Suprapubic skin (tissue), 4 donors: Measurements from ENCODE around the gene ANK2. TPM values are rescaled to one million over a fixed set of nuclear protein-coding genes. Genes with fewer than 3 reads are reported as not detected.

Experiments
- DNase-seq, 2 donors: peaks; one replicate each; pipeline ENCODE4 v3.0.0-alpha.2; 2019; ENCODE audit warnings: low spot score in 2 of 2
- H3K27ac ChIP-seq: fragments of 200-600 bp; sonication (generic); one replicate; pipeline ENCODE4 v1.5.1; 2019
- H3K27me3 ChIP-seq: fragments of 200-600 bp; sonication (generic); one replicate; pipeline ENCODE4 v1.5.1; 2019
- H3K36me3 ChIP-seq: fragments of 200-600 bp; sonication (generic); one replicate; pipeline ENCODE4 v1.5.1; 2019
- H3K4me1 ChIP-seq: fragments of 200-600 bp; sonication (generic); one replicate; pipeline ENCODE4 v1.5.1; 2019
- H3K4me3 ChIP-seq: fragments of 200-600 bp; sonication (generic); one replicate; pipeline ENCODE4 v1.5.1; 2019; ENCODE audit warnings: mild to moderate bottlenecking
- H3K9me3 ChIP-seq: fragments of 200-600 bp; sonication (generic); one replicate; pipeline ENCODE4 v1.5.1; 2019
- EP300 ChIP-seq: sonication (generic); formaldehyde crosslinking; IDR thresholded peaks from one replicate; pipeline ENCODE4 v1.6.1; 2017; ENCODE audit warnings: antibody characterized with exemption
- POLR2A ChIP-seq, 2 donors: fragments of 450-650 bp; IDR thresholded peaks; one replicate each; pipeline ENCODE4 v1.6.1; 2017; ENCODE audit warnings: antibody characterized with exemption in 2 of 2, mild to moderate bottlenecking in 2 of 2, moderate library complexity in 2 of 2
- POLR2AphosphoS5 ChIP-seq, 3 donors: sonication (generic); formaldehyde crosslinking; IDR thresholded peaks; one replicate each; pipeline ENCODE4 v1.6.1; 2017; ENCODE audit warnings: antibody characterized with exemption in 3 of 3
- WGBS: methylation state at CpG from one replicate; pipeline ENCODE4 v1.1.5; 2018; 5-methylcytosine and 5-hydroxymethylcytosine counted together
- total RNA-seq, 4 donors: library from RNA; depleted of rRNA; stranded (reverse); fragments of >200 nt; gene quantifications; one replicate each; pipeline ENCODE4 v1.1.0, GENCODE V29; 2016
- TF ChIP-seq, protein P1 (sequence below), 2 donors: fragments of 200-600 bp in 1 of 2; fragments of 450-650 bp in 1 of 2; sonication (generic) in 1 of 2; IDR thresholded peaks; one replicate each; pipeline ENCODE4 v1.5.1; 2016 to 2019; ENCODE audit warnings: antibody characterized with exemption in 2 of 2, mild to moderate bottlenecking in 1 of 2, moderate library complexity in 1 of 2

The ANK2 gene
- total RNA-seq, 4 donors from 2014 or later = 7.7 to 15.2 (median 11.2) TPM

DNA sequence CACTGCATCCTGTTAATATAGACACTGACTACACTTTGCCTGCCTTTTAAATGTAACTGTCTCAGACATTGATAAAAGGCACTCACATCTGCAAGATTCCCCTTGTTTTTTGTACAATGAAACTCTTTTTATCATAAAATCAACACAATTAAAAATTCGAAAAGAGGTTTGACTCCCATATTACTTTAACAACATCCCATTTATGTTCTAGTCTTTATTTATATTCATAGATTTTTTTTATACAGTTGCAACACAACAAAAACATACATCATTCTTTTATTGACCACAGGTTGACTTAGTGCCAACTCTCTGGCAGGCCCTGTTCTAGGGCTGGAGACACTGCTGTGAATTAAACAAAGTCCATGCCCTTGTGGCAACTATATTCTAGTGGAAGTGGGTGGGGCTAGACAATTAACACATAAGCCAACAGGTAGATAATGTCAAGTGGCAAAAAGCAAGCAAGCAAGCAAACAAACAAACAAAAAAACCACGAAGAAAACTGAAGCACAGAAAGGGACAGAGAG, 36.8 kb downstream of the ANK2 start:
- Histone ChIP-seq H3K36me3 (no peaks in the 10 kb centered on the region), H3K9me3 (no peaks in the 10 kb centered on the region), H3K27me3 (no peaks in the 10 kb centered on the region), H3K27ac (no peak overlapping the region), H3K4me1 (no peaks in the 10 kb centered on the region), H3K4me3 (no peak overlapping the region)
- TF ChIP-seq POLR2A (IDR thresholded peaks at IDR 0.05) = no peak
- TF ChIP-seq, protein P1, sequence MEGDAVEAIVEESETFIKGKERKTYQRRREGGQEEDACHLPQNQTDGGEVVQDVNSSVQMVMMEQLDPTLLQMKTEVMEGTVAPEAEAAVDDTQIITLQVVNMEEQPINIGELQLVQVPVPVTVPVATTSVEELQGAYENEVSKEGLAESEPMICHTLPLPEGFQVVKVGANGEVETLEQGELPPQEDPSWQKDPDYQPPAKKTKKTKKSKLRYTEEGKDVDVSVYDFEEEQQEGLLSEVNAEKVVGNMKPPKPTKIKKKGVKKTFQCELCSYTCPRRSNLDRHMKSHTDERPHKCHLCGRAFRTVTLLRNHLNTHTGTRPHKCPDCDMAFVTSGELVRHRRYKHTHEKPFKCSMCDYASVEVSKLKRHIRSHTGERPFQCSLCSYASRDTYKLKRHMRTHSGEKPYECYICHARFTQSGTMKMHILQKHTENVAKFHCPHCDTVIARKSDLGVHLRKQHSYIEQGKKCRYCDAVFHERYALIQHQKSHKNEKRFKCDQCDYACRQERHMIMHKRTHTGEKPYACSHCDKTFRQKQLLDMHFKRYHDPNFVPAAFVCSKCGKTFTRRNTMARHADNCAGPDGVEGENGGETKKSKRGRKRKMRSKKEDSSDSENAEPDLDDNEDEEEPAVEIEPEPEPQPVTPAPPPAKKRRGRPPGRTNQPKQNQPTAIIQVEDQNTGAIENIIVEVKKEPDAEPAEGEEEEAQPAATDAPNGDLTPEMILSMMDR (IDR thresholded peaks at IDR 0.05) = no peak
- DNase-seq = no peak
- 58% methylated on average over 2 of the region's 2 CpGs for WGBS

- no peaks in the 10 kb centered on the region for H3K27me3 ChIP-seq
- 94% methylated on average over 1 of the region's 1 CpG for WGBS
- no peak overlapping the region for H3K4me3 ChIP-seq
- no peak for DNase-seq
- no peak for TF ChIP-seq EP300
- TF ChIP-seq, protein P1 (IDR thresholded peaks at IDR 0.05) = no peak
- TF ChIP-seq POLR2A (IDR thresholded peaks at IDR 0.05) = no peak
- TF ChIP-seq POLR2AphosphoS5 (IDR thresholded peaks at IDR 0.05) = no peak
- no peaks in the 10 kb centered on the region for H3K36me3 ChIP-seq
- no peak overlapping the region for H3K27ac ChIP-seq
- no peaks in the 10 kb centered on the region for H3K4me1 ChIP-seq
- no peaks in the 10 kb centered on the region for H3K9me3 ChIP-seq
Measured at GRCh38 chr4:113088050-113088449, 38.6 kb downstream of the ANK2 start.

DNA sequence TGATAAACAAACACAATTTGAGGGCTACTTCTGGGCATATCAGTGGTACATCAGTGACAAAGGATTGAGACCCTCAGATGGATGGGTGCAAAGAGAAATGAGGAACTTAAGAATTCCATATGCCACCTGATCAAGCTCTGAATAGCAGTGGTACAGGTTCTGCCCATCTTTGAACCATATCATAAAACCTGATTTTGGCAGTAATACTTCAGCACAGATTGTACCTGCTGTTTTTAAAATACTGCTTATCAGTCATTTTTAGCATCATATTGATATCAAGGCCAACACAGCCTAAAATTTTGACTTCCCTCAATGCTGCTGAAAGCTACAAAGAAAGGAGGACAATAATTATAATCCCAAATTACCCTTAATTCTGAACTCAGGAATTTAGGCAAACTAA, 41.5 kb downstream of the ANK2 start:
- Histone ChIP-seq H3K36me3 (no peaks in the 10 kb centered on the region), H3K4me3 (no peak overlapping the region), H3K9me3 (no peaks in the 10 kb centered on the region), H3K27me3 (no peaks in the 10 kb centered on the region), H3K27ac (no peak overlapping the region), H3K4me1 (no peaks in the 10 kb centered on the region)
- no peak for TF ChIP-seq POLR2A (IDR thresholded peaks at IDR 0.05)
- DNase-seq = no peak

DNA sequence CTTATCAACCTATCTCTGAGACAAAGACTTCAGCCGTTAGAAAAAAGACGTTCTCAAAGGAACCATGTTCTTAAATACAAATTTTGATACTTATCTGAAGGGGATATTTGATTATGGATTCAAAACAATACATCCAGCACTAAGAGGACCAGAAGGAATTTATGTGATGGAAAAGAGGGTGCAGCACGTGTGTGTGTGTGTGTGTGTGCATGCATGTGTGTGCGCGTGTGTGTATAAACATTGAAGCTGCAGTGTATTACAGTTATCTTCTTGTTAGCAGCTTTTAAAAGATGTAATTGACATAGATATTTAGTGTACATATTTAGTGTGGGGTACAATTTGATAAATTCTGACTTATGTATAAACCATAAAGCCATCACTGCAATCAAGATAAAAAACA, 44.9 kb downstream of the ANK2 start:
- 58% methylated on average over 5 of the region's 5 CpGs for WGBS
- Histone ChIP-seq H3K36me3 (no peaks in the 10 kb centered on the region), H3K4me1 (no peaks in the 10 kb centered on the region), H3K27ac (no peak overlapping the region), H3K27me3 (no peaks in the 10 kb centered on the region), H3K9me3 (no peaks in the 10 kb centered on the region), H3K4me3 (no peak overlapping the region)
- DNase-seq = no peak
- no peak for TF ChIP-seq EP300
- TF ChIP-seq, protein P1 (IDR thresholded peaks at IDR 0.05) = no peak
- TF ChIP-seq POLR2AphosphoS5 (IDR thresholded peaks at IDR 0.05) = no peak
- TF ChIP-seq POLR2A (IDR thresholded peaks at IDR 0.05) = no peak

DNA sequence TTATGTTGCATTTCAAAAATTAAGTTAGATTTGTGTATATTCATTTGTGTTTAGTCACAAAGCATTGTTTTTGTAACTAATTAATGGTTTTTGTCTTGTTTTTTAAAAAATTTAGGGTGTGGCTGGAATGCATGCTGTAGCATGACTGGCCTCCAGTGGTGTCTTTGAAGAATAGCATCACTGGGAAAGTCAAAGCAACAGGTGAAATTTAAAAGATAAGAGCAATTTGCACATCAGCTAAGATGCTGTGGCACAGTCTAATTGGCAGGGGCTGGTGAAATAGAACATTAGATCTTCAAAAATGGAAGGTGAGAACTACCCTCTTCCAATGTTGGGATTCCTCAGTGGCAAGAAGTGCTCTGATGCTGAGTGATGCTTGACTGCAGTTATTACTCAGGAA, 45.3 kb downstream of the ANK2 start:
- DNase-seq = no peak
- H3K4me3 ChIP-seq = no peak overlapping the region

GRCh38 chr4:113101669-113102068, 52.2 kb downstream of the ANK2 start:
- Histone ChIP-seq H3K4me3 (no peak overlapping the region), H3K27me3 (no peaks in the 10 kb centered on the region), H3K9me3 (no peaks in the 10 kb centered on the region), H3K4me1 (peaks cover 2% of the 10 kb centered on the region), H3K27ac (no peak overlapping the region), H3K36me3 (no peaks in the 10 kb centered on the region)
- TF ChIP-seq EP300 (no peak), POLR2AphosphoS5 (IDR thresholded peaks at IDR 0.05) (no peak), POLR2A (IDR thresholded peaks at IDR 0.05) (no peak)
- TF ChIP-seq, protein P1 (IDR thresholded peaks at IDR 0.05) = no peak
- 90% methylated on average over 1 of the region's 1 CpG for WGBS
- no peak for DNase-seq

More for the DNA sequence above, 45.3 kb downstream of the ANK2 start:
- H3K27me3 ChIP-seq = no peaks in the 10 kb centered on the region
- TF ChIP-seq POLR2A (IDR thresholded peaks at IDR 0.05) = no peak
- TF ChIP-seq, protein P1 (IDR thresholded peaks at IDR 0.05) = peak in 1 of 2 donors; percentile 44
- no peaks in the 10 kb centered on the region for H3K36me3 ChIP-seq
- no peaks in the 10 kb centered on the region for H3K4me1 ChIP-seq
- no peaks in the 10 kb centered on the region for H3K9me3 ChIP-seq
- H3K27ac ChIP-seq = no peak overlapping the region
